Inflammatory macrophage treated with lipopolysaccharide for 4 hours (primary cell): ENCODE data around the gene TAF10.

Source experiments
- DNase-seq: peaks from one replicate; pipeline ENCODE4 v3.0.0-alpha.2; 2020

Gene TAF10

DNA sequence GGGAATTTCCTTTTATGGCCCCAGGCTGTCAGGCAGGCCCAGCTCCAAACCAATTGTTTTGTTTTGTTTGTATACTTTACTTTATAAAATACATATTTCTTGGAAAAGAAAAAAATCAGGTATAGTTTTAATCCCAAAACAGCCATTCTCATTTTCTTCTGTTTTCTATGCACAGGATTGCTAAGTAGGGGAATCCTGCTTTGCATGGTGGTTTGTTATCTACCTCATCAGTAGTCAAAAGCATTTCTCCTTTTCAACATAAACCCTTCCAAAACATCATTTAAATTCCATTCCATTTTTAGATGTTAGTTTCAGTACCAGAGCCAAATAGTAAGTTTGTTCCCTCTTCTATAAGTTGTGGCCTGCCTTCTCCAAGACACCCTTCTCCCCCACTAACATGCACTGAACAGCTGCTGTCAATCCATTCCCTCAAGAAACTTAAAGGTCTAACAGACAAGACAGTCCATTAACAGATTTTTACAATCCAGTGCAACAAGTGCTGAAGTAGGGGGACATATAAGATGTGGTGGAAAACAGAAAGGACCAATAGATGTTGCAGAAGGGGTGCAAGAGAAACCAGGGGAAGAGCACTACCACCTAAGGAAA, 4.7 kb downstream of the TAF10 start:
- no peak for DNase-seq

- DNase-seq: peak; percentile 73
Observed at GRCh38 chr11:6606471-6607189, 5.4 kb downstream of the TAF10 start.

GRCh38 chr11:6604790-6605189, 7.2 kb downstream of the TAF10 start:
- DNase-seq: peak; percentile 43

DNA sequence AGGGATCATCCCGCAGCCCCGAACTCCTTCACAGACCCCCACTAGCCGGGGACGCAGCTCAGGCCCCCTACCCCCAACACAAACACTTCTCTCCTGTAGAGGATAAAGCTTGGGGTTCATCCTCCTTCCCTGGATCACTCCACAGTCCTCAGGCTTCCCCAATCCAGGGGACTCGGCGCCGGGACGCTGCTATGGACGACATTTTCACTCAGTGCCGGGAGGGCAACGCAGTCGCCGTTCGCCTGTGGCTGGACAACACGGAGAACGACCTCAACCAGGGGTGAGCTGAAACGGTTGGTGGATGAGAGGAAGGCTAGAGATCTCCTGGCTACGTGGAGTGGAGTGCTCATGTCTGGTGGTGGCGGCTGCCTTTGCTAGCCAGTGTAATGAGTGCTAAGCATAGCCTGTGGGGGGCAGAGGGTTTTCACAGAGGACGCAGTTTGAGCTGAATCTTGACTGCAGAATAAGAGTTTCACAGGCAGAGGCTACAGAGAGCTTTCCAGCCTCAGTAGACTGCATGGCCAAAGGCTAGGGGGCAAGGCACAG, 7.9 kb downstream of the TAF10 start:
- DNase-seq: peak; percentile 51

DNA sequence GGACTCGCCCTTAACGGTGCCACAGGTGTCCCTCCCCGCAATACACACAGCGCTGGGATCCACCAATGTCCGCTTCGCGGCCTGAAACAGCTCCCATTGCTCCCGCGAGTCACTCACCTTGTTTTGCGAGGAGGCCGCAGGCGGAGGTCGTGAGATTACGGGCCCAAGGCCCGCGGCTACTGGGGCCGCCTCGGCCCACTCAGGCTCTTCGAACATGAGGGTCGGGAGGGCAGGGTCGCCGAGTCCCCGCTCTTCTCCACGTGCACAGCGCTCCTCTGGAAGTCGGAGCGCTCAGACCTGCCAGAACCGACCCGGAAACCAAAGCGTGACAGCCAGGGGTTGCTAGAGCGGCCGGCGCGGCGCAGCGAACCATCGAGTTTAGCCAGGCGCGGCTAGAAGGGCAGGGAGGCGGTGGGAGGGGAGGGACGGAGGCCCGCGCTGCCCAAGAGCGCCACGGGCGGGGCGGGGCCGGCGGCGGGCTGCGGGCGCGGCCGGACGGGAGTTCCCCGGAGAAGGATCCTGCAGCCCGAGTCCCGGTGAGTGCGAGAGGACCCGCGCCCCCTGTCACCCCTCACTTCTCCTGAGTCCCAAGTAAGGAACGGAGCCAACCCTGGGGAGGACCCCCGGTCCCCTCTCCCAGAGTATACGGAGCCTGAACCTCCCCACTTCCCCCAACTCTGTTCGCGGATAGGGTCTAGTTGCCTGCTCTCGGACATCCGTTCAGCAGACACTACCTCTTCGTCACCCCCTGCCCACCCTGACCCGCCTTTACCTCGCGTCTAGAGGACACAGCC, 8.5 kb downstream of the TAF10 start, which contains the start of the genes ILK and RRP8:
Gene ILK (plus strand): TSS at position 488 of the 794 bp plus-strand sequence. CDS start 498 bp downstream, outside the sequence.
Gene RRP8 (minus strand): TSS at position 330 of the 794 bp plus-strand sequence. CDS start 114 bp downstream, at position 216.
- DNase-seq: peak; percentile 91

DNA sequence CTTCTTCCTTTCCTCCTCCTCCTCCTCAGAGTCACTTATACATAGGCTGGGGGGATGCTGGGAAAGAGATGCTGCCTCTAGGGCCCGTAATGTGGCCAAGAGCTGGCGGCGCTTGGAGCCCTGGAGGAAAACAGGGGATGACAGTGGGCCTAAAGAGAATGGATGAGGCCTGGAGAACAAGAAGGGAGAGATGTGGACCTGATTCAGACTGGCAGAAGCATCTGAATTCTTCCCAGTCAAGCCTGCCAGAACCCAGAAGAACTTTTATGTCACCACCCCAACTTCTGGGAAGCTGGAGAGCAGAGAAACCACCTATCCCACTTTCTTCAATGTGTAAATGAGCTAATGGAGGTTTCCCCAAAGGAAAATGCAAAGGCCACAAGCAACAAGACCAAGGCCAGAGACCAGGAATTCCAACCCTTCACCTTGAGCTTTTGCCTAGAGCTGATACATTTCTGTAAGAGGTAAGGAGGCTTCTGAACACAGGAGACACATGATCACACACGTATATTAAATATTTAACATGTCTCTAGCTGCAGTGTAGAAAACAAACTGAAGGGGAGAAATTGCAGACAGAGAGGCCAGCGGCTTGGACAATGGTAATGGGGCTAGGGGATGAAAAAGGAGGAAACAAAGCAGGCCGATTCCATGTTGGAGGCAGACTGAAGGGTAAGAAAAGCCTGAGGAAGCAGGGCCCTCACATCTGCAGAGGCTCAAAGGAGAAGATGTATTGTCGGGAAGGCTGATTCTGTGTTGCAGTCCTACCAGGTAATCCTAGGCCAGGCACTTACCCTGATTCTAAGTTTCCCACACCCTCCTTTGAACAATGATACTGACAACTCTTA, 9.7 kb downstream of the TAF10 start:
- no peak for DNase-seq

- no peak for DNase-seq
Observed at GRCh38 chr11:6601041-6601461, 11.0 kb downstream of the TAF10 start.

DNA sequence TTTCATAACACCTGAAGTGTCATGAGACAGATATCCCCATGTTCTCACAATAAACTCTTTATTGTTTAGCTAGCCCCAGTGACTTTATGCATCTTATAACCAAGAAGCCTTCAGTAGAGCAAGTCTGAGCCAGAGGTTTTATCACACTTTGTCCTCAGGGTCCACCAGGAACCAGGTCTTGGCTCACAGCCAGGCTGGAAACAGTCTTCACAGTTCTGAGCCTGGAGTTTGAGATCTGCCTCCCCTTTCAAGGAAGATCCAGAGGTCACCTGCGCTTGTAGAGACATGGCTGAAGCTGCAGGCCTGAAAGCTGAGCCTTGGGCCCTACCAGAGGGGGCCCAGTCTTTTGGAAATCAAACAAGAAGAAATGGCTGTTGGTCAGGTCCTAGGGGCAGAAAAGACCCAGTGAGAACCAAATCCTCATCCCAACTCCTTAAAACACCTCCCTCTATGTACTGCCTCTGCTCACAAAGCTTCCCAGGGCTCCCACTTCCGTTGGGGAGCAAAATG, 12.1 kb downstream of the TAF10 start:
- no peak for DNase-seq

DNA sequence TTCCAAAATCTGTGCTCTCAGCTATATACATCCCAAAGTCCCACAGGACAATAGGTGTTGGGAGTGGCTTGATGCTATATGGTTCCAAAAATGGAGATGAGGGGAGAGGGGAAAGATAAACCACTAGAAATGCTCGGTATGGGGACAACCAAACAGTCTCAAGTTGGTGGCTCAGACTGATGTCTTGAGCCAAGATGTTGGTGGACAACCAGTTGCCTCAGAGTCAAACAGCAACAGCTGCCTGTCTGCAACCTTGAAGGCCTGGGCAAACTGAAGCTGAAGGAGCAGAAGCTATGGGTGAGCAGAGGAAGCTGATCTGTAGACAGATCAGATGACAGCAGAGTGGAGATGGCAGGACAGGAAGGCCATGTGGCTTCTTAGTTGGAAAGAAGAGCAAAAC, 12.6 kb downstream of the TAF10 start:
- DNase-seq: no peak

DNA sequence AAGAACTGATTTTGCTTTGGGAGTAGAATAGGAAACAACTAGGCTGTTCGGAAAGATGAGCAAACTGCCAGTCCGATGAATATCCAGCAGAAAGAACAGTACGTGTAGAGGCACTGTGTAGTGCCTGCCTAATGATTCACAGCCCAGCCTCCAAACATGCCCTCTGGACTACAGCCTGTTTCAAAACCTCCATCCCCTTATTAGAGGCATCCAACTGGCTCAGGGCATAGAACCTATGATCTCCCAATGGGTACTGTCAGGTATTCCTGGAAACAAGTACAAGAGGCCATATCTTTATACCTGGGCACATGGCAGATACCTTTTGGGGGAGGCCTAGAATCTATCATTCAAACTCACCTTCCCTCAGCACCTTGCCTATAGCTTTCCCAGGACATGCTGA, 13.5 kb downstream of the TAF10 start:
- no peak for DNase-seq

GRCh38 chr11:6596239-6596877, 15.7 kb downstream of the TAF10 start:
- no peak for DNase-seq

- DNase-seq: no peak
Observed at GRCh38 chr11:6594142-6594768, 17.8 kb downstream of the TAF10 start.

GRCh38 chr11:6588018-6588417, 24.0 kb downstream of the TAF10 start:
- no peak for DNase-seq

- no peak for DNase-seq
Observed at GRCh38 chr11:6587360-6587953, 24.6 kb downstream of the TAF10 start.

DNA sequence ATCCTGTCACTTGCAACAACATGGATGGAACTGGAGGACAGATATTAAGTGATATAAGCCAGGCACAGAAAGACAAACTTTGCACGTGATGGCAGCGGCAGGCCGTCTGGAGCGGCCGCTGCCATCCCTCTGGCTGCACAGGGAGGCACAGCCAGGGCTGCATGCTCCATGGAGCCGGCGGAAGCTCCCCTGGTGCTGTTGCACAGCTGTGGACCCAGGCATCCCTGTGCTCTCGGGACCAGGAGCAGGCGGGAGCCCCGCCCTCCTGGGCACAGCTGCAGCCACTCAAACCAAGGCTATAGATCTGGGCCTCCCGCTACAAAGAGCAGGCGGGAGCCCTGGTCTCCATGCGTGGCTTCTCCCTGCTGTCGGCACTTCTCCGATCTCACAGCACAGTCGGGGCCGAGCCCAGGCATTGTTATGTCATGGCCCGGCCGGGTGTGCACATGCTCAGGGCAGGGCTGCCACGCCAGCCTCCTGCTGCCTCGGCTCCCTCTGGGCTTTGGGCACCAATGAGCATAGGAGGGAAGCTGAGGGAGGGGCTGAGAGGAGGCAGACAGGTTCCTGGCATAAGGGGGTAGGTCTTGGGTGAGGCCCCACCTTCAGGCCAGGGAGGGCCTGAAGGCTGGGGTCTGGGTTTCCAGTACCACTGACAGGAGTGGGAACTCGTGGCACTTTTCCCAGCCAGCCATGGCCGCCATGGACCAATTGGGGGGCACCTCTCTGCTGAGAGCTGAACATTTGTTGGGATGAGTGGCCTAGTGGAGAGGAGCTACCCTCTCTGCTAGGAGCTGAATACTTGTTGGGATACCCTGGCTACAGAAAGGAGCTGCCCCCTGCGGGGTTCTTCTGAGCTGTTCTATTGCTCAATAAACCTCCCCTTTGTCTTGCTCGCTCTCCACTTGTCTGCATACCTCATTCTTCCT, 25.3 kb downstream of the TAF10 start:
- no peak for DNase-seq

DNA sequence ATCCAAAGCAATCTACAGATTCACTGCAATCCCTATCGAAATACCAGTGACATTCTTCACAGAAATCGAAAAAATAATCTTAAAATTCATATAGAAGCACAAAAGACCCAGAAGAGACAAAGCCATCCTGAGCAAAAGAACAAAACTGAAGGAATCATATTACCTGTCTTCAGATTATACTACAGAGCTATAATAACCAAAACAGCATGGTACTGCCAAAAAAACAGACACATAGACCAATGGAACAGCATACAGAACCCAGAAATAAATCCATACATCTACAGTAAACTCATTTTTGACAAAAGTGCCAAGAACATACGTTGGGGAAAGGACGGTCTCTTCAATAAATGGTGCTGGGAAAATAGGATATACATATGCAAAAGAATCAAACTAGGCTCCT, 27.5 kb downstream of the TAF10 start:
- no peak for DNase-seq

GRCh38 chr11:6583584-6583983, 28.4 kb downstream of the TAF10 start:
- DNase-seq: no peak

DNA sequence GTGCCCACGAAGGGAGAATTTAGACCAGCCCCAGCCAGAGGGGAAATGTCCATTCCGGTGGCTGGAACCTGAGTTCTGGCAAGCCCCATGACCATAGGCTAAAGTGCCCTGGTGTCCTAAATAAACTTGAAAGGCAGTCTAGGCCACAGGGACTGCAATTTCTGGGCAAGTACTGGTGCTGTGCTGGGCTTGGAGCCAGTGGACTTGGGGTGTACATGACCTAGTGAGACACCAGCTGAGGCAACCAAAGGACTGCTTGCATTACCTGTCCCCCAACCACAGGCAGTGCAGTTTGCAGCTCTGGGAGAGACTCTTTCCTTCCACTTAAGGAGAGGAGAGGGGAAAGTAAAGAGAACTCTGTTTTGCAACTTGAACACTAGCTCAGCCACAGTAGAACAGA, 32.3 kb downstream of the TAF10 start:
- no peak for DNase-seq

GRCh38 chr11:6578134-6578533, 33.9 kb downstream of the TAF10 start:
- no peak for DNase-seq
